K562 (cell line): ENCODE measurements around the gene EEFSEC. TPM values are rescaled to one million over a fixed set of nuclear protein-coding genes. Genes with fewer than 3 reads are reported as not detected.
A peak's percentile ranks its signal among the peaks of the same experiment; 100 is the strongest.

Experiments used
- ATAC-seq: fragments of 200-7000 bp; cut with Tn5 transposase; 3 replicates; pipeline ENCODE4 v1.9.1; 2020; ENCODE audit warnings: moderate library complexity
- BruUV-seq: library from RNA; stranded (reverse); fragments of 400-500 nt; replicated peaks from 2 replicates; lab custom pipeline; 2021; lab: Mats Ljungman, UMichigan
- CTCF ChIA-PET: fragments of 300-600 bp; formaldehyde crosslinking; extraction: SDS; loops from one replicate; lab custom pipeline; 2021; ENCODE audit warnings: low intra/inter-chr PET ratio; lab: Yijun Ruan, JAX
- POLR2A ChIA-PET: fragments of 300-600, 350-650 bp; sonication (Branson Sonifier 250); formaldehyde crosslinking; extraction: SDS; loops from one replicate; lab custom pipeline; 2021; ENCODE audit warnings: antibody characterized with exemption, inconsistent platforms; lab: Yijun Ruan, JAX
- DNase-seq, 4 experiments: peaks; one replicate each; pipeline versions ENCODE4 v3.0.0 to v3.0.0-alpha.2; 2011 to 2018; ENCODE audit warnings: low spot score in 3 of 4, mixed read lengths in 3 of 4; ENCODE audit errors: extremely low read depth in 1 of 4
- FAIRE-seq: peaks from 2 replicates; lab custom pipeline; 2011; peaks lifted over from hg19 to GRCh38; lab: Jason Lieb, UNC
- H2AFZ ChIP-seq: 2 replicates; pipeline ENCODE4 v1.6.0; 2011; ENCODE audit warnings: low read depth, low read length, control low read depth, inconsistent platforms
- H3K27ac ChIP-seq: fragments of 200-600 bp; 3 replicates; pipeline ENCODE4 v1.8.0; 2011; ENCODE audit warnings: low read depth, mild to moderate bottlenecking, control low read depth, inconsistent platforms, low read length, moderate library complexity, mixed read lengths; ENCODE audit errors: extremely low read depth
- H3K27me3 ChIP-seq, 2 experiments: fragments of 300-600 bp in 1 of 2; 2 replicates in 1 of 2; 3 replicates in 1 of 2; pipeline versions ENCODE4 v1.6.0 to v1.8.0; 2011; ENCODE audit warnings: inconsistent platforms in 2 of 2, low read length in 2 of 2, mild to moderate bottlenecking in 1 of 2, mixed read lengths in 1 of 2, moderate library complexity in 1 of 2; ENCODE audit not compliant: control insufficient read depth in 2 of 2, insufficient read depth in 2 of 2
- H3K36me3 ChIP-seq: fragments of 300-600 bp; 3 replicates; pipeline ENCODE4 v1.8.0; 2011; ENCODE audit warnings: mild to moderate bottlenecking, low read length, inconsistent platforms; ENCODE audit not compliant: control insufficient read depth, insufficient read depth
- H3K4me1 ChIP-seq, 2 experiments: fragments of 200-600 bp in 1 of 2; replicated peaks in 1 of 2; 2 replicates in 1 of 2; 3 replicates in 1 of 2; pipeline versions ENCODE4 v1.5.1 to v1.8.0; 2011; ENCODE audit warnings: inconsistent platforms in 2 of 2, low read length in 2 of 2, mild to moderate bottlenecking in 1 of 2, mixed read lengths in 1 of 2, moderate library complexity in 1 of 2; ENCODE audit not compliant: control insufficient read depth in 2 of 2, insufficient read depth in 2 of 2
- H3K4me2 ChIP-seq: 2 replicates; pipeline ENCODE4 v1.6.1; 2011; ENCODE audit warnings: low read length, control low read depth, inconsistent platforms, mixed read lengths; ENCODE audit not compliant: insufficient read depth
- H3K4me3 ChIP-seq: fragments of 200-600 bp; sonication (generic), shearing (Covaris generic); 2 replicates; pipeline ENCODE4 v1.5.1; 2016; ENCODE audit warnings: control low read depth, inconsistent platforms
- H3K79me2 ChIP-seq: fragments of 200-600 bp; 3 replicates; pipeline ENCODE4 v1.8.0; 2011; ENCODE audit warnings: low read length, inconsistent platforms; ENCODE audit not compliant: control insufficient read depth, insufficient read depth
- H3K9ac ChIP-seq, 2 experiments: 2 replicates each; pipeline versions ENCODE4 v1.6.0 to v1.6.1; 2011; ENCODE audit warnings: low read depth in 2 of 2, low read length in 2 of 2, control low read depth in 1 of 2, inconsistent platforms in 1 of 2, mild to moderate bottlenecking in 1 of 2, mixed read lengths in 1 of 2; ENCODE audit not compliant: insufficient read depth in 1 of 2
- H3K9me1 ChIP-seq: one replicate; pipeline ENCODE4 v1.6.0; 2011; ENCODE audit warnings: inconsistent platforms, mild to moderate bottlenecking, low read length, moderate library complexity; ENCODE audit not compliant: control insufficient read depth, insufficient read depth
- H3K9me3 ChIP-seq: replicated peaks from 2 replicates; pipeline ENCODE4 v1.5.1; 2011; ENCODE audit warnings: low read depth, low read length, inconsistent platforms; ENCODE audit not compliant: control insufficient read depth, insufficient read depth
- H4K20me1 ChIP-seq: replicated peaks from 2 replicates; pipeline ENCODE4 v1.6.1; 2011; ENCODE audit warnings: low read length, inconsistent platforms, mixed read lengths; ENCODE audit not compliant: control insufficient read depth, insufficient read depth
- CREBBP ChIP-seq: IDR thresholded peaks from one replicate; pipeline ENCODE4 v1.6.1; 2012; ENCODE audit warnings: low read depth, mild to moderate bottlenecking, control low read depth, inconsistent platforms, low read length
- GABPA ChIP-seq: fragments of 200-800 bp; sonication (Bioruptor generic); conservative IDR thresholded peaks from 2 replicates; pipeline ENCODE4 v1.6.1; 2016; ENCODE audit warnings: low read depth, missing genetic modification characterization, missing compliant biosample characterization
- HDAC8 ChIP-seq: fragments of 450-650 bp; IDR thresholded peaks from 2 replicates; pipeline ENCODE4 v1.6.1; 2016; ENCODE audit warnings: mild to moderate bottlenecking, missing genetic modification characterization, moderate library complexity, missing compliant biosample characterization
- IFI16 ChIP-seq: fragments of 250-450 bp; sonication (Bioruptor Pico); IDR thresholded peaks from 2 replicates; pipeline ENCODE4 v2.1.2; 2022; ENCODE audit warnings: mild to moderate bottlenecking, inconsistent platforms
- SMAD1 ChIP-seq: fragments of 150-350 bp; IDR thresholded peaks from 2 replicates; pipeline ENCODE4 v1.6.1; 2014; ENCODE audit warnings: low read length, low read depth; ENCODE audit not compliant: partially characterized antibody
- ZNF311 ChIP-seq: fragments of 250-450 bp; sonication (Bioruptor Pico); IDR thresholded peaks from 2 replicates; pipeline ENCODE4 v1.4.0; 2020; ENCODE audit warnings: mild to moderate bottlenecking, moderate library complexity
- ZNF318 ChIP-seq, 2 experiments: fragments of 450-650 bp; IDR thresholded peaks; 2 replicates each; pipeline ENCODE4 v1.6.1; 2016; ENCODE audit warnings: mild to moderate bottlenecking in 2 of 2, borderline replicate concordance in 1 of 2, low read depth in 1 of 2, moderate library complexity in 1 of 2
- ZNF75A ChIP-seq: fragments of 450-650 bp; formaldehyde crosslinking; IDR thresholded peaks from 2 replicates; pipeline ENCODE4 v1.4.0; 2020; ENCODE audit warnings: mild to moderate bottlenecking
- ZNF764 ChIP-seq: fragments of 250-450 bp; sonication (Bioruptor Pico); IDR thresholded peaks from 2 replicates; pipeline ENCODE4 v1.4.0; 2020; ENCODE audit warnings: low read depth, mild to moderate bottlenecking, moderate library complexity
- WGBS: fragments of 100-300 bp; shearing (Covaris generic); methylation state at CpG from one replicate; pipeline ENCODE4 v1.1.6; 2016; ENCODE audit warnings: low coverage, mixed read lengths; ENCODE audit not compliant: insufficient coverage; ENCODE audit errors: missing lambda C conversion rate; 5-methylcytosine and 5-hydroxymethylcytosine counted together
- in situ Hi-C: fragments of 300-500 bp; cut with MboI; formaldehyde crosslinking; loops from 4 replicates; pipeline ENCODE4 v1.15.0; 2018; ENCODE audit warnings: inconsistent platforms, mixed read lengths
- intact Hi-C: fragments of 100-400 bp; cut with micrococcal nuclease; formaldehyde crosslinking; loops from 2 replicates; pipeline ENCODE4 v1.14.2; 2022
- polyA plus RNA-seq, 8 experiments: library from polyadenylated mRNA; depleted of rRNA in 4 of 8; stranded (reverse) in 5 of 8; unstranded in 3 of 8; fragments of >200 nt; fragmentation: Nextera tagmentation in 2 of 8; fragmentation: Illumina TruSeq in 1 of 8; extraction: Ambion mirVana in 2 of 8; extraction: Trizol in 1 of 8; gene quantifications; 2 replicates each; pipeline versions ENCODE4 v1.2.1 to v1.2.3, GENCODE V29; 2011 to 2014; ENCODE audit warnings: inconsistent platforms in 1 of 8, missing spikeins in 1 of 8
- total RNA-seq, 7 experiments: library from RNA; depleted of rRNA in 6 of 7; stranded (reverse); fragments of >200 nt in 6 of 7; fragmentation: Illumina TruSeq in 2 of 7; extraction: Trizol in 2 of 7; gene quantifications; 2 replicates each; pipeline versions ENCODE4 v1.2.1 to v1.2.3, GENCODE V29; 2011 to 2021; ENCODE audit warnings: low replicate concordance in 1 of 7
- TF ChIP-seq, protein P1 (sequence below): sonication (generic); formaldehyde crosslinking; IDR thresholded peaks from 2 replicates; pipeline ENCODE4 v1.8.1; 2023; ENCODE audit warnings: mild to moderate bottlenecking, missing genetic modification reagents

Gene EEFSEC
- total and polyA plus RNA-seq, 9 of the 15 experiments (the other 6 are each of a cell fraction or from before 2014, with no cell fraction given): 0.35 to 11.8 (median 7.7) TPM

DNA sequence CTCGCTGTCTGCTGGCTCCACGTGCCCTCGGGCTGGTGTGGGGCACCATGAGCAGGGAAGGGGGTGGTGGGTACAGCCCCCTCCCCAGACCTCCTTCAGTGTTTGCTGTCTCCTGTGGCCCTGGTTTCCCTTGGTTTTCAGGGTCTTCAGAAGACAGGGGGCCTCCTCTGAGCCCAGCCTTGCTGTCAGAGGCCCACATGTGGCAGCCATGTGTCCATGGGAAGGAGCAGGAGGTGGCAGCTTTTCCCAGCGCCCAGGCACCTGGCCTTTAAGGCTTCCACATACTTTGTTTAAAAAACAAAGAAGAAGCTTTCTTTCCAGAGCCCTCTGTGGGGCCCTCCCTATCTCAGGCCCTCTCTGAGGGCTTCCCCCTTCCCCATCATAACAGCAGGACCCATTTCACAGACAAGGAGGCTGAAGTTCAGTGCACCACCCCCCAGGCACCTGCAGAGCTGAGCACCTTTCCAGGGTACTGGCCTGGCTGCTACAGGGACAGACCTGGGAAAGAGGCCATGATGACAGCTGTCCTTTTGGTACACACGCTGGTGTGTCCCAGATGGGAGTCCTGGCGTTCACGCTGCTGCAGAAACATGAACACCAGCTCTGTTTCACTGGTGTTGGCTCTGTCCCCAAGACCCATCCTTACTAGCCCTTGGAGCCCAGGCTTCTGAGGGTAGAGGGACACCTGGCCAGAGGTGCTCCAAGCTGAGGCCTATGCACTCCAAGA, 239.7 kb downstream of the EEFSEC start (continued):
- TF ChIP-seq, protein P1, sequence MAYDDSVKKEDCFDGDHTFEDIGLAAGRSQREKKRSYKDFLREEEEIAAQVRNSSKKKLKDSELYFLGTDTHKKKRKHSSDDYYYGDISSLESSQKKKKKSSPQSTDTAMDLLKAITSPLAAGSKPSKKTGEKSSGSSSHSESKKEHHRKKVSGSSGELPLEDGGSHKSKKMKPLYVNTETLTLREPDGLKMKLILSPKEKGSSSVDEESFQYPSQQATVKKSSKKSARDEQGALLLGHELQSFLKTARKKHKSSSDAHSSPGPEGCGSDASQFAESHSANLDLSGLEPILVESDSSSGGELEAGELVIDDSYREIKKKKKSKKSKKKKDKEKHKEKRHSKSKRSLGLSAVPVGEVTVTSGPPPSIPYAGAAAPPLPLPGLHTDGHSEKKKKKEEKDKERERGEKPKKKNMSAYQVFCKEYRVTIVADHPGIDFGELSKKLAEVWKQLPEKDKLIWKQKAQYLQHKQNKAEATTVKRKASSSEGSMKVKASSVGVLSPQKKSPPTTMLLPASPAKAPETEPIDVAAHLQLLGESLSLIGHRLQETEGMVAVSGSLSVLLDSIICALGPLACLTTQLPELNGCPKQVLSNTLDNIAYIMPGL (CRISPR knock-in tag): no peak
- TF ChIP-seq IFI16: no peak

DNA sequence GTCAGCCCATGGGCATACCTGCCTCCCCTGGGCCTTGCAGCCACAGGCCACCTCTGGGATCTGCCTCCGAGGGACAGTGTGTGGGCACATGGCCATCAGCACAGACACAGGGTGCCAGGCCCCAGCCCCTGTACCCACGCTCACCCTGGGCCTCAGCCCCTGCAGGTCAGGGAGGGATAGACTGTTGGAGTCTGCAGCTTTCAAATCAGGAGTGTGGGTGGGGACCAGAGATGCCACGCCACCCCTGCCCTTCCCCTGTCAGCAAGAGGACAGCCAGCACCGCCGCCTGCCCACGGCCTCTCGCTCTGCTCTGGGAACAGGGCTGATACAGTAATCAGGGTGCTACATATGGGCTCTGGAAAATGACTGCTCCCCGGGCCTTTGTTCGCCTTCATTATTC, 240.8 kb downstream of the EEFSEC start:
- no peaks in the 10 kb centered on the region for H3K79me2 ChIP-seq
- no peaks in the 10 kb centered on the region for H3K27me3 ChIP-seq
- no TSS peak for BruUV-seq
- ChIA-PET POLR2A (interaction anchor here (0.6 kb wide), 1 partner anchor 183 kb away, joined by 3 read pairs; no protein-coding TSS in a partner anchor), CTCF (interaction anchor here (0.7 kb wide), 1 partner anchor 543 kb away, joined by 4 read pairs; no protein-coding TSS in a partner anchor)
- H3K4me3 ChIP-seq: no peak overlapping the region
- in situ Hi-C loops (loop anchor here (10.0 kb wide), 1 partner anchor 219 kb away; no protein-coding TSS in a partner anchor), intact Hi-C loops (no loop called here)
- DNase-seq: no peak
- H3K9ac ChIP-seq: peak overlapping the region in 1 of 2 experiments; percentile 74; a peak in 1 of 4 replicates
- no peak for FAIRE-seq
- H3K9me1 ChIP-seq: no peaks in the 10 kb centered on the region
- H2AFZ ChIP-seq: no peak overlapping the region
- H3K4me1 ChIP-seq: peaks cover 10 to 42% of the 10 kb centered on the region in 2 experiments; a peak in 3 of 5 replicates
- ATAC-seq: no peak
- H4K20me1 ChIP-seq: no peaks in the 10 kb centered on the region
- no peak overlapping the region for H3K4me2 ChIP-seq
- no peak overlapping the region for H3K27ac ChIP-seq
- no peaks in the 10 kb centered on the region for H3K9me3 ChIP-seq
- TF ChIP-seq GABPA (tag) (no peak), ZNF311 (no peak), ZNF318 (IDR thresholded peaks at IDR 0.05; ENCODE audit: borderline replicate concordance in 1 of 2, low read depth in 1 of 2) (no peak), ZNF75A (CRISPR knock-in tag) (no peak), HDAC8 (tag) (no peak), CREBBP (no peak), ZNF764 (CRISPR knock-in tag) (no peak), SMAD1 (no peak)
- H3K36me3 ChIP-seq: no peaks in the 10 kb centered on the region
- WGBS: 42% methylated on average over 5 of the region's 9 CpGs
